Measurements from ENCODE around the gene DISC1.

DNA sequence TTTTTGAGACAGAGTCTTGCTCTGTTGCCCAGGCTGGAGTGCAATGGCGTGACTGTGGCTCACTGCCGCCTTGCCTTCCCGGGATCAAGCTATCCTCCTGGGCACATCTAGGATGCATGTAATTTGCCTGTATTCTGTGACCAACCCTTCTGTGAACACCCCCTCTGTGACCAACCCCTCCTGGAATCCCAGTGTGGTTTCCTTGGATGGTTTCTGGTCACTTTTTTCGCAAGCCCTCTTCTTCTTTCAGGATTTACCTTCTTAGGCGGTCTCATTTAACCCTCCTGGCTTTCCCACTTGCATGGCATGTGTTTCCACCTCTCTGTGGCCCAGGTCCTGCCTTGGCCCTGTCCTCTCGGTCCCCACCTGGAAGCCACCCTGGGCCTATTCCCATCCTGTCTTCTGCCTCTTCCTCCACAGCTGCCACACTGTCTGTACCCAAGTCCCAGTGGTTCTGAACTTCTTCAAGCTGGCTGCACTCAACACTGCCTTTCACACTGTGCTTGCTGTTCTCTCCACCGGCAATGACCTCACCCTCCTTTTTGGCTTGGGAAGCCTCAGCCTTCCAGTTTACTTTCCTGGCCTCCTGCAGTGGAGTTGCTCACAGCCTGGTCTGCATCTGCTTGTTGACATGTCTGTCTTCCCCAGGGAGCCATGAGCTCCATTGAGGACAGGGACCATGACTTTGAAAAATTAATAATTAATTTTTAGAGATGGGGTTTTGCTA lies 57.0 kb downstream of the DISC1 start:
- TF ChIP-seq, protein P1, sequence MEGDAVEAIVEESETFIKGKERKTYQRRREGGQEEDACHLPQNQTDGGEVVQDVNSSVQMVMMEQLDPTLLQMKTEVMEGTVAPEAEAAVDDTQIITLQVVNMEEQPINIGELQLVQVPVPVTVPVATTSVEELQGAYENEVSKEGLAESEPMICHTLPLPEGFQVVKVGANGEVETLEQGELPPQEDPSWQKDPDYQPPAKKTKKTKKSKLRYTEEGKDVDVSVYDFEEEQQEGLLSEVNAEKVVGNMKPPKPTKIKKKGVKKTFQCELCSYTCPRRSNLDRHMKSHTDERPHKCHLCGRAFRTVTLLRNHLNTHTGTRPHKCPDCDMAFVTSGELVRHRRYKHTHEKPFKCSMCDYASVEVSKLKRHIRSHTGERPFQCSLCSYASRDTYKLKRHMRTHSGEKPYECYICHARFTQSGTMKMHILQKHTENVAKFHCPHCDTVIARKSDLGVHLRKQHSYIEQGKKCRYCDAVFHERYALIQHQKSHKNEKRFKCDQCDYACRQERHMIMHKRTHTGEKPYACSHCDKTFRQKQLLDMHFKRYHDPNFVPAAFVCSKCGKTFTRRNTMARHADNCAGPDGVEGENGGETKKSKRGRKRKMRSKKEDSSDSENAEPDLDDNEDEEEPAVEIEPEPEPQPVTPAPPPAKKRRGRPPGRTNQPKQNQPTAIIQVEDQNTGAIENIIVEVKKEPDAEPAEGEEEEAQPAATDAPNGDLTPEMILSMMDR (conservative IDR thresholded peaks at IDR 0.05): no peak
- TF ChIP-seq ZFX (IDR thresholded peaks at IDR 0.05): no peak
